Sciatic nerve (tissue), 2 donors: ENCODE measurements around the gene ADAMTS4. TPM values are rescaled to one million over a fixed set of nuclear protein-coding genes. Genes with fewer than 3 reads are reported as not detected.
"Not testable (repeated sequence)": the region's sequence is repeated elsewhere in the genome, so short reads cannot be mapped to it uniquely, and the experiment has no call there.

ENCODE experiments used
- ATAC-seq: fragments of 200-7000 bp; cut with Tn5 transposase; one replicate; pipeline ENCODE4 v1.9.1; 2020; ENCODE audit warnings: mild to moderate bottlenecking, moderate library complexity
- DNase-seq: peaks from one replicate; pipeline ENCODE4 v3.0.0-alpha.2; 2020; ENCODE audit warnings: low spot score
- intact Hi-C: fragments of 100-400 bp; cut with DNase I; formaldehyde crosslinking; loops from one replicate; pipeline ENCODE4 v1.14.2; 2022
- total RNA-seq: library from RNA; stranded (reverse); fragmentation: NEBNext Ultra II Directional; extraction: Animal tissue kit (Norgen Biotek cat#: 25700); gene quantifications from one replicate; pipeline ENCODE4 v1.2.1, GENCODE V29; 2021
- donor health status: DM: no; HTN: no; CAD: no.
- donor health status: DM: no; HTN: no; CAD: no.

The ADAMTS4 gene, protein sequence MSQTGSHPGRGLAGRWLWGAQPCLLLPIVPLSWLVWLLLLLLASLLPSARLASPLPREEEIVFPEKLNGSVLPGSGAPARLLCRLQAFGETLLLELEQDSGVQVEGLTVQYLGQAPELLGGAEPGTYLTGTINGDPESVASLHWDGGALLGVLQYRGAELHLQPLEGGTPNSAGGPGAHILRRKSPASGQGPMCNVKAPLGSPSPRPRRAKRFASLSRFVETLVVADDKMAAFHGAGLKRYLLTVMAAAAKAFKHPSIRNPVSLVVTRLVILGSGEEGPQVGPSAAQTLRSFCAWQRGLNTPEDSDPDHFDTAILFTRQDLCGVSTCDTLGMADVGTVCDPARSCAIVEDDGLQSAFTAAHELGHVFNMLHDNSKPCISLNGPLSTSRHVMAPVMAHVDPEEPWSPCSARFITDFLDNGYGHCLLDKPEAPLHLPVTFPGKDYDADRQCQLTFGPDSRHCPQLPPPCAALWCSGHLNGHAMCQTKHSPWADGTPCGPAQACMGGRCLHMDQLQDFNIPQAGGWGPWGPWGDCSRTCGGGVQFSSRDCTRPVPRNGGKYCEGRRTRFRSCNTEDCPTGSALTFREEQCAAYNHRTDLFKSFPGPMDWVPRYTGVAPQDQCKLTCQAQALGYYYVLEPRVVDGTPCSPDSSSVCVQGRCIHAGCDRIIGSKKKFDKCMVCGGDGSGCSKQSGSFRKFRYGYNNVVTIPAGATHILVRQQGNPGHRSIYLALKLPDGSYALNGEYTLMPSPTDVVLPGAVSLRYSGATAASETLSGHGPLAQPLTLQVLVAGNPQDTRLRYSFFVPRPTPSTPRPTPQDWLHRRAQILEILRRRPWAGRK
- total RNA-seq, result 75.9 TPM

- ATAC-seq, result peak; percentile 6
- DNase-seq, result peak; percentile 72
- intact Hi-C loops, result loop anchor here (10.0 kb wide), 1 partner anchor 186 kb away; no protein-coding TSS in a partner anchor
Measured at GRCh38 chr1:161198897-161199431, at the start of gene ADAMTS4. Gene ADAMTS4 (minus strand): TSS chr1:161199054. CDS start chr1:161198627, 427 bp downstream.

GRCh38 chr1:161244888-161245287, 46.0 kb upstream of the ADAMTS4 start:
- DNase-seq (no peak), ATAC-seq (no peak)
- intact Hi-C loops, result no loop called here

DNA sequence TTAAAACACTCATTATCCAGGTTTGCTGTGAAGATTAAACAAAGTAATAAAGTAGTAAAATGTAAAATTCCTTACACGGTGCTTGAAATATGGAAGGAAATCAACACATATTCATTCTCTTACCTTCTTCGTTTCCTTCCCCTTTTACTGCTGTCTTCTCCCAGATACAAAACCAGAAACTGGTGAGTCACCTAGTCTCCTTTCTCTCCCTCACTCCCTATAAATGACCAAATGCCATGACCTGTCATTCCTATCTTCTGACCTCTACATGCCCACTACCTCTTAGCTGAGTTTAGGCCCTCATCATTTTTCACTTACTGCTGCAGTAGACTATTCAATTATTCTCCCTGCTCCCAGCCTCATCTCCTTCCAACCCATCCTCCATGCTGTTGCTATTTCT, 43.5 kb upstream of the ADAMTS4 start:
- intact Hi-C loops, result no loop called here
- ATAC-seq (no peak), DNase-seq (no peak)

DNA sequence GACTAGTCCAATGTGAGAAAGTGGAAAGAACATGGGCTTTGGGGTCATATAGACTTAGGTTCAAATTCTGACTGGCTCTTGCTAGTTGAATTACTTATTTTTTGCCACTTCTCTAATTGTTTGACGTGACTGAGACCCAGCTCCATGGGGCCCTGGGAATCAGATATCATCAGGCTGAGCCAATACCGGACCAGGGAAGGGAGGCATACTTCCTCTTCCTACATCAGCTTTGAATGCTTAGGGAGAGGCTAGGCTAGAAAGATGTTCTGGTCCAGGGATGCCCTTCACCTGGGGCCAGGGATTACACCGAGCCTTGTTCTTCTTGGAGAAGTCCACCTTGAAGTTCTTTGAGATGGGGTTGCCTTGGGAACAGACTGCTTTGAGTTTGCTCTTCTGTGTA, 42.8 kb upstream of the ADAMTS4 start:
- intact Hi-C loops, result no loop called here
- DNase-seq, result no peak
- ATAC-seq, result no peak

DNA sequence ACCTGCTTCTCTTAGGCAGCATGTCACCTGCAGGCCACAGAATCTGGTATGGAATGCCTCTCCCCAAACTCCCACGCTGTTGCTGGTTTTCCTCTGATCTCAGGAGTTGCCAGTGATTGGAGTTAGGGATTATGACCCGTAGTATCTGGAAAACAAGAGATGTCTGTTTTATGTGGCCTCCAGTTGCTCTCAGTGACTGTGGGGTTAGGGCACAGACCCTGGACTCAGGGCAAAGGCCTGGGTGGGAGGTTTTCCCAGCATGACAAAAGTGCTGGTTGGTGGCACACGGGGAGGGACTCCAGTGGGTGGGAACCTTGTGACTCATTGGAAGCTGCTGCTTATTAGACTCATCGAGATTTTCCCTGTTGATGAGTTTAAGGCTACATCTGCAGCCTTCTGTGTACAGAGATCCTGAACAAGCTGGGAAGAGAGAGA, 39.2 kb upstream of the ADAMTS4 start, which contains the start of gene NR1I3:
NR1I3 (minus strand) TSS at position 165 of the 435 bp plus-strand sequence. CDS start 1,638 bp downstream, outside the sequence.
- no peak for DNase-seq
- ATAC-seq, result no peak
- intact Hi-C loops, result no loop called here

GRCh38 chr1:161235957-161236775, 37.3 kb upstream of the ADAMTS4 start:
- intact Hi-C loops, result no loop called here
- no peak for ATAC-seq
- DNase-seq, result no peak

DNA sequence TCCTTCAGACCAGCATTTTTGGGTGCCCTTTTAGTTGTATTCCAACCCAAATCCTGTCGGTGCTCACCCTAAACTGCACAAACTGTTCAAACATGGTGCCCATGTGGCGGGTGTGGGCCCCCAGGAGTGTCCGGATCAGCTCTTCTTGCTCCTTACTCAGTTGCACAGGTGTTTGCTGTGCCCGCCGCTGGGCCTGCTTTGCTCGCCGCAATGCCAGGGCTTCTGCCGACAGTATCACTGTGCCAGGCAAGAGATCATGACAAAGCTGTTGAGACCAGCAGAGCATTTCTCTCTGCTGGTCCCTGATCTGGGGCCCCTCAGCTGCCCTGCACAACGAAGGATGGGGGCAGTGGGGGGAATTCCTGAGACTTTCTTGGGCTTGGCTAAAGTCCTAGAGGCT, 34.2 kb upstream of the ADAMTS4 start:
- DNase-seq, result no peak

DNA sequence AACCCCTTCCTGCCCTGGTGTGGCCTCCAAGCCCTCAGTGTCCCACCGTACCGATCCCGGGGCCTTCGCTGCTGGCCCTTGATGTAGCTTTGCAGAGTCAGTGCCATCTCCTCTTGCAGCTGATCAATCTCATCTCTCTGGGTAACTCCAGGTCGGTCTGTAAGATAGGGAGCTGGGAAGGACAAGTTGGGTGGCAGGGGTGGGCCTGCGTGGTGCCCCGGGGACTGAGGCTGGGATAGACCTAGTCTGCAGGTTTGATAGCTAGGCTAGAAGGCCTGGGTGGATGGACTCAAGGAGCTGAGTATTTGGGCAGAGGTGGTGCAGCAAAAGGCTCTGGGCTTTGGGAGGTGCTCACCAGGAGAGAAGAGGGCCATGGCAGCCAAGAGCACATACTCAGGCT, 31.9 kb upstream of the ADAMTS4 start:
- intact Hi-C loops, result no loop called here
- ATAC-seq, result no peak
- DNase-seq, result no peak

More for the DNA sequence above, 34.2 kb upstream of the ADAMTS4 start:
- intact Hi-C loops, result no loop called here
- ATAC-seq, result no peak

DNA sequence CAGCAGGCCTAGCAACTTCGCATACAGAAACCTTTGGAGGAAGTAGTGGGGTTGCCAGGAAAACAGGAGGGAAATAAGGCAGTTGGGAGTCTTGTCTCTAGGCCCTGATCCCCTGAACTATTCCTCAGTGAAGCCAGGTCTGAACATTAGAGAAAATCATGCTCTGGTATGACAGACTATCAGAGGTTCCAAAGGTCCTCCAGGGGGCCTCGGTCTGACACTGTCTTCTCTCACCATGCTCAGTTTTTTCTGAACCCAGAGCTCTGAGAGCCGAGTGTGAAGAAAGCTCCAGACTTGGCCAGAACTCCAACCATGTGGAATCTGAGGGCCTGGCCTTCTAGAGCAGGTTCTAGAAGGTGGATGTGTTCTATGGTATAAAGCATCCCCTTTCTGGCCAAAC, 31.0 kb upstream of the ADAMTS4 start:
- DNase-seq, result no peak
- intact Hi-C loops, result loop anchor here (5.0 kb wide), 1 partner anchor 152 kb away; no protein-coding TSS in a partner anchor
- no peak for ATAC-seq

GRCh38 chr1:161228032-161228431, 29.2 kb upstream of the ADAMTS4 start:
- no peak for ATAC-seq
- no peak for DNase-seq
- intact Hi-C loops, result loop anchor here (5.0 kb wide), 1 partner anchor 154 kb away; no protein-coding TSS in a partner anchor

DNA sequence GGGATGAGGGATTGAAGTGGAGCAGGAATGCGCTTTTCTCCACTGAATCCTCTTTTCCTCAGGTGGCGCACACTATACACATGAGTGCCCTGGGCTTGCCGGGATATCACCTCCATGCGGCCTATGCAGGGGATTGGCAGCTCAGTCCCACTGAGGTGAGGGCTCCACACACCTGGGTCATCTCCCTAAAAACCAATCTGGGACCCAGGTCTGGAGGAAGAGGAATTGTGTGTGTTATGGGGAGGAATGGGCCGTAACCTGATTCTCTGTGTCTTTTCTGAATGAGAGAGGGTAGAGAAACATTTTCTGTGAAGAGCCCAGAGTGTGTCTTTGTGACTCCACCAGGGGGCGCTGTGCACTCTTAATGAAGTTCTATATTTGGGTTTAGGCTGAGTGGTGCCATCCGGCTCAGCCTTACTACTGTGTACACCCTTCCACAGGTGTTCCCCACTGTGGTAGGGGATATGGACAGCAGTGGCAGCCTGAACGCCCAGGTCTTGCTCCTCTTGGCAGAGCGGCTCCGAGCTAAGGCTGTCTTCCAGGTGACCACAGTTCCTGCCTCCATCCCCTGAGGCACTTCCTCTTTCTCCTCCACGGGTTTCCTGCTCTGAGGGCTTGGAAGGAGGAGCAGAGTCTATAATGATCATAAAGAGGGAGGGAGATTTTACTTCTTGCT, 28.5 kb upstream of the ADAMTS4 start:
- ATAC-seq (peak; percentile 63), DNase-seq (peak; percentile 92)
- intact Hi-C loops, result loop anchor here (5.0 kb wide), 1 partner anchor 155 kb away; no protein-coding TSS in a partner anchor

- intact Hi-C loops, result loop anchor here (5.0 kb wide), 1 partner anchor 156 kb away; no protein-coding TSS in a partner anchor
Measured at GRCh38 chr1:161226759-161227158, 27.9 kb upstream of the ADAMTS4 start.

DNA sequence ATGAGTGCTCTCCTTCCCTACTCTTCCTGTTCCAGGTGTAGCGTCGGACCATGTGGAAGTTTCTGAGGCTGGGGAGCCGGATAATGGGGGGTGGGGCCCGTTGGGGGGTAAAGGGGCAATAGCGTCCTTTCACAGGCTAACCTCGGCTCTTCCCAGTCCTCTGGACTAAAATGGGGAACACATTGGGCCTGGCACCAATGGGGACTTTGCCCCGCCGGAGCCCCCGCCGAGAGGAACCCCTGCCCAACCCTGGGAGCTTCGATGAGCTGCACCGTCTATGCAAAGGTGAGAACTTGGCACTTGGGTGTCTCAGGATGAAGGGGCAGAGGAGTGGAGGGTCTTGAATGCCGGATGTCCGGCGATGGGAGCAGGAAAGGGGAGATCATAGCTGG, 27.5 kb upstream of the ADAMTS4 start:
- no peak for ATAC-seq
- DNase-seq, result no peak
- intact Hi-C loops, result loop anchor here (5.0 kb wide), 1 partner anchor 156 kb away; no protein-coding TSS in a partner anchor

More at GRCh38 chr1:161226759-161227158, 27.9 kb upstream of the ADAMTS4 start:
- DNase-seq, result no peak
- ATAC-seq, result no peak

DNA sequence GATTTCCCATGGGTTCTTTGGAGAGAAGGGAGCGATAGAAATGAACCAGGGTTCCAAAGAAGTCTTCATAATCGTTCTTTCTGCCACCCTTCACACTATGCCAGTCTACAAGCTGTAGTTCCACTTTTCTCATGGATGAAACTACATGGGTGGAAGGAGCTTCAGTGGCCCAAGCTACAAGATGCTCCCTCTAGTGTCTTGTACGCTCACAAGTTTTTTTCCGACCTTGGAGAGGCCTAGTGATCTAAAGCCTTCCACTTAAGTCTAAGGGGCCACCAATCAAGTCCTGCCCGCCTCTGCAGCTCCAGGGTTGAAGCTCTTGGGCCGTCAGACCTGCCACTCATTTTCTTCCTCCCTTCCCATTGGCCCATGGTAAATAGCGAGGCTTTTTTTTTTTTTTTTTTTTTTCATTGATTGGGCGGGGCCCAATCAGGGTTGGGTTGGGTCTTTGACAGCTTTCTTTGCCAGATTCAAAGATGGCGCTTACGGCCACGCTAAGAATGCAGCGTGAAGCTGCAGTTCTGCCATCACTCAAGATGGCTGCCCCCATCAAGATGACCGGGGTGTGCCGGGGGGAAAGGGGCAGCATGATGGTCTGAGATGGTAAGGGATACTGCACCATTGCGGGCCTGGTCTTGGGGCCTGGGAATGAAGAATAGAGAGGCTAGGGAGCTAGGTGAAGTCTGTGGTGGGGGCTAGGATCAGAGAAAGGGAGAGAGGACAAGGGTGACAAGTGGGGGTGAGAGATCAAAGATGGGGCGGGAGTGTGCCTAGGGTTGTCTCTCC, 26.9 kb upstream of the ADAMTS4 start, which contains the start of gene TOMM40L:
TOMM40L (plus strand) TSS at position 527 of the 786 bp plus-strand sequence. CDS start 430 bp downstream, outside the sequence.
- peak; percentile 98 for ATAC-seq
- peak; percentile 92 for DNase-seq
- intact Hi-C loops, result loop anchor here (5.0 kb wide), 1 partner anchor 157 kb away; no protein-coding TSS in a partner anchor

DNA sequence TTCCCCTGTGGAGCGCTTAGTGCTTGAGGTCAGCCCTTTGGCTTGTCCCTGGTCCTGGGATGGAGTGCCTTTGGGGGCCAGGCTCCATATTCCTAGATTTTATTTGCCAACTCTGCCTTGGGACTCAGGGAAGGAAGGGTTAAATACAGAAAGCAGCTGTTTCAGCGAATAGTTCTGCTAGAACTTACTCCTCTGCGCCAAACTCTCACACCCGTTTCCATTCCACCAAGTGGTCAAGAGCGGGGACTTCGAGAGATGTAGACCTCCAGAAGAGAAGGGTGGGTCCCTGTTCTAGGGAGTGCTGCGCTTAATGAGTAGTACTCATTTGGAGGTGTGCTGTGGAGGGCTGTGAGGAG, 26.3 kb upstream of the ADAMTS4 start:
- DNase-seq (peak; percentile 48), ATAC-seq (no peak)

GRCh38 chr1:161224695-161225087, 25.8 kb upstream of the ADAMTS4 start:
- ATAC-seq, result not testable (repeated sequence)
- intact Hi-C loops, result loop anchor here (5.0 kb wide), 1 partner anchor 158 kb away; no protein-coding TSS in a partner anchor
- DNase-seq, result peak; percentile 21

More for the DNA sequence above, 26.3 kb upstream of the ADAMTS4 start:
- intact Hi-C loops, result loop anchor here (5.0 kb wide), 1 partner anchor 157 kb away; no protein-coding TSS in a partner anchor
